OCI-LY1 (cell line): ENCODE measurements around the gene CREG2.

Source experiments
- H2AFZ ChIP-seq: fragments of 200-600 bp; sonication (generic), shearing (Covaris generic); 2 replicates; pipeline ENCODE4 v1.6.0; 2014; ENCODE audit warnings: antibody characterized with exemption, mild to moderate bottlenecking, low read length
- H3F3A ChIP-seq: fragments of 200-600 bp; sonication (generic), shearing (Covaris generic); 2 replicates; pipeline ENCODE4 v1.6.0; 2014; ENCODE audit warnings: mild to moderate bottlenecking, antibody characterized with exemption, low read length, moderate library complexity; ENCODE audit not compliant: insufficient read depth
- H3K27ac ChIP-seq: fragments of 200-600 bp; sonication (generic); 2 replicates; pipeline ENCODE4 v1.5.1; 2014; ENCODE audit warnings: low read length, mixed run types, mild to moderate bottlenecking, low read depth; ENCODE audit not compliant: poor library complexity, severe bottlenecking
- H3K27me3 ChIP-seq: fragments of 200-600 bp; sonication (generic); 2 replicates; pipeline ENCODE4 v1.6.0; 2014; ENCODE audit warnings: antibody characterized with exemption, mild to moderate bottlenecking, low read length, moderate library complexity; ENCODE audit not compliant: insufficient read depth
- H3K36me3 ChIP-seq: fragments of 200-600 bp; sonication (generic); 2 replicates; pipeline ENCODE4 v1.6.1; 2014; ENCODE audit warnings: mild to moderate bottlenecking, antibody characterized with exemption, low read length, moderate library complexity, mixed read lengths; ENCODE audit not compliant: insufficient read depth
- H3K4me1 ChIP-seq: fragments of 200-600 bp; sonication (generic); 2 replicates; pipeline ENCODE4 v1.5.1; 2014; ENCODE audit warnings: mild to moderate bottlenecking, low read length, moderate library complexity; ENCODE audit not compliant: insufficient read depth, severe bottlenecking
- H3K4me2 ChIP-seq: fragments of 200-600 bp; sonication (generic), shearing (Covaris generic); 2 replicates; pipeline ENCODE4 v1.6.1; 2014; ENCODE audit warnings: low read length
- H3K4me3 ChIP-seq: fragments of 200-600 bp; sonication (generic); 2 replicates; pipeline ENCODE4 v1.5.1; 2014; ENCODE audit warnings: low read length, low read depth, mild to moderate bottlenecking, mixed read lengths; ENCODE audit not compliant: poor library complexity, severe bottlenecking
- H3K79me2 ChIP-seq: fragments of 200-600 bp; shearing (Covaris generic); 2 replicates; pipeline ENCODE4 v1.6.1; 2016; ENCODE audit warnings: mixed run types, low read length, mixed read lengths; ENCODE audit not compliant: insufficient read depth
- H3K9ac ChIP-seq: fragments of 200-600 bp; sonication (generic), shearing (Covaris generic); 2 replicates; pipeline ENCODE4 v1.6.1; 2014; ENCODE audit warnings: mild to moderate bottlenecking, low read length, mixed read lengths
- H3K9me2 ChIP-seq: fragments of 200-600 bp; sonication (generic), shearing (Covaris generic); 2 replicates; pipeline ENCODE4 v1.6.1; 2014; ENCODE audit warnings: low read depth, mild to moderate bottlenecking, low read length, mixed read lengths
- H3K9me3 ChIP-seq: fragments of 200-600 bp; shearing (Covaris generic); 2 replicates; pipeline ENCODE4 v1.6.1; 2014; ENCODE audit warnings: low read length, mixed read lengths
- H4K20me1 ChIP-seq: fragments of 200-600 bp; sonication (generic), shearing (Covaris generic); 2 replicates; pipeline ENCODE4 v1.6.0; 2016; ENCODE audit warnings: mild to moderate bottlenecking, low read length; ENCODE audit not compliant: insufficient read depth
- EZH2 ChIP-seq: fragments of 200-600 bp; sonication (generic), shearing (Covaris generic); IDR thresholded peaks from 2 replicates; pipeline ENCODE4 v1.8.0; 2017; ENCODE audit warnings: borderline replicate concordance, mixed run types, mild to moderate bottlenecking, antibody characterized with exemption, low read length, moderate library complexity, mixed read lengths
- TF ChIP-seq, protein P1 (sequence below): fragments of 200-600 bp; sonication (generic), shearing (Covaris generic); IDR thresholded peaks from 2 replicates; pipeline ENCODE4 v1.5.1; 2017; ENCODE audit warnings: mild to moderate bottlenecking, antibody characterized with exemption, low read length, moderate library complexity, mixed read lengths

CREG2 gene

DNA sequence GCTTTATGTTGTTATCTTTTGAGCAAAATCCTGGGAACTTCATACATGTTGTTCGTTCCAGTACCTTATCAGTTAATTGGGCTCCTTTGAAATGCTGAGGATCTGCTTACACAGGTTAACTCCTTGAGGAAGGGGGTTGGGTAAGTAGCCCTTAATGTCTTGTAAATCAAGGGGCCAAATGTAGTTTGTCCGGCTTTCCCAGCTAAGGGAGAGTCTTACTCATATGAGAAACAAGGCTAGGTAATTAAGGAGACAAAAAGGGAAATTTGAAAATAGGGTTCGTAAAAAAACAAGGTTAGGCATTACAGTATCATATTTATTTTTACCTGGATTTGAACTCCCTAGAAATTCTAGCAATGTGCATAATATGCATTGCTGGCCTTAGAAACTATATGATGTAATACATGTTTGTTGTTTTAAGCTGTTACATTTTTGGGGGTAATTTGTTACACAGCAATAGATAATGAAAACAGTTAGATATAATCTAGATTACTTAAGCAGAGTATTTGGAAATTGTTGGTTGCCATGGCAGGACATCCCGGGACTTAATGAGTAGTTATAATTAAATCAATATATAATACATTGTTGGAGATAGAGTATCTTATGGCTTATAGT lies 47.9 kb downstream of the CREG2 start:
- Histone ChIP-seq H2AFZ (no peak overlapping the region), H3K4me3 (no peak overlapping the region), H3K9ac (no peak overlapping the region), H3K4me1 (no peaks in the 10 kb centered on the region), H3K36me3 (no peaks in the 10 kb centered on the region), H3K79me2 (no peaks in the 10 kb centered on the region), H3K4me2 (no peak overlapping the region), H4K20me1 (no peaks in the 10 kb centered on the region), H3K27me3 (no peaks in the 10 kb centered on the region), H3K9me2 (no peaks in the 10 kb centered on the region), H3K9me3 (no peaks in the 10 kb centered on the region), H3K27ac (no peak overlapping the region), H3F3A (no peaks in the 10 kb centered on the region)
- TF ChIP-seq EZH2, result no peak
- TF ChIP-seq, protein P1, sequence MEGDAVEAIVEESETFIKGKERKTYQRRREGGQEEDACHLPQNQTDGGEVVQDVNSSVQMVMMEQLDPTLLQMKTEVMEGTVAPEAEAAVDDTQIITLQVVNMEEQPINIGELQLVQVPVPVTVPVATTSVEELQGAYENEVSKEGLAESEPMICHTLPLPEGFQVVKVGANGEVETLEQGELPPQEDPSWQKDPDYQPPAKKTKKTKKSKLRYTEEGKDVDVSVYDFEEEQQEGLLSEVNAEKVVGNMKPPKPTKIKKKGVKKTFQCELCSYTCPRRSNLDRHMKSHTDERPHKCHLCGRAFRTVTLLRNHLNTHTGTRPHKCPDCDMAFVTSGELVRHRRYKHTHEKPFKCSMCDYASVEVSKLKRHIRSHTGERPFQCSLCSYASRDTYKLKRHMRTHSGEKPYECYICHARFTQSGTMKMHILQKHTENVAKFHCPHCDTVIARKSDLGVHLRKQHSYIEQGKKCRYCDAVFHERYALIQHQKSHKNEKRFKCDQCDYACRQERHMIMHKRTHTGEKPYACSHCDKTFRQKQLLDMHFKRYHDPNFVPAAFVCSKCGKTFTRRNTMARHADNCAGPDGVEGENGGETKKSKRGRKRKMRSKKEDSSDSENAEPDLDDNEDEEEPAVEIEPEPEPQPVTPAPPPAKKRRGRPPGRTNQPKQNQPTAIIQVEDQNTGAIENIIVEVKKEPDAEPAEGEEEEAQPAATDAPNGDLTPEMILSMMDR, result no peak

DNA sequence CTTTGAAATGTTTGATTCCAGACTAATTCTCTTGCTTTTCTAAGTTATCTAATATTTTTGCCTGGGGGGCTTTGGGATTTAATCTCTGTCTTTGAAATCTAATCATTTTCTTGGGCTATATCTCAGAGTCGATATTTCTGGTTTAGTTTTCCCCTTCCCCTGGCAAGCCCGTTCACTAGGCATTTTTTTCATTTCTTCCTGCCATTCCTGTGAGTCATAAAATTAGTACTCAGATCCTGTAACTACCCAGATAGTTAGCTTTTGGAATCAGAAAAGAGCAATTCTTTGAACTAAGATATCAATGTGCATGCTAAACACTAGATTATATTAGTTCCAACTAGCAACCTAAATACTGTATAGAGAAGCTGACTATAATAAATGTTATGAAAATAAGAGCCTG lies 49.4 kb downstream of the CREG2 start:
- H4K20me1 ChIP-seq, result no peaks in the 10 kb centered on the region
- H3K4me2 ChIP-seq, result no peak overlapping the region
- H3K4me3 ChIP-seq, result no peak overlapping the region
- TF ChIP-seq, protein P1, result no peak
- no peak for TF ChIP-seq EZH2
- H3K9ac ChIP-seq, result no peak overlapping the region
- H3K9me3 ChIP-seq, result no peaks in the 10 kb centered on the region
- H3K4me1 ChIP-seq, result no peaks in the 10 kb centered on the region
- H3K9me2 ChIP-seq, result no peaks in the 10 kb centered on the region
- no peaks in the 10 kb centered on the region for H3K79me2 ChIP-seq
- H2AFZ ChIP-seq, result no peak overlapping the region
- H3F3A ChIP-seq, result no peaks in the 10 kb centered on the region
- no peaks in the 10 kb centered on the region for H3K36me3 ChIP-seq
- no peak overlapping the region for H3K27ac ChIP-seq
- no peaks in the 10 kb centered on the region for H3K27me3 ChIP-seq

DNA sequence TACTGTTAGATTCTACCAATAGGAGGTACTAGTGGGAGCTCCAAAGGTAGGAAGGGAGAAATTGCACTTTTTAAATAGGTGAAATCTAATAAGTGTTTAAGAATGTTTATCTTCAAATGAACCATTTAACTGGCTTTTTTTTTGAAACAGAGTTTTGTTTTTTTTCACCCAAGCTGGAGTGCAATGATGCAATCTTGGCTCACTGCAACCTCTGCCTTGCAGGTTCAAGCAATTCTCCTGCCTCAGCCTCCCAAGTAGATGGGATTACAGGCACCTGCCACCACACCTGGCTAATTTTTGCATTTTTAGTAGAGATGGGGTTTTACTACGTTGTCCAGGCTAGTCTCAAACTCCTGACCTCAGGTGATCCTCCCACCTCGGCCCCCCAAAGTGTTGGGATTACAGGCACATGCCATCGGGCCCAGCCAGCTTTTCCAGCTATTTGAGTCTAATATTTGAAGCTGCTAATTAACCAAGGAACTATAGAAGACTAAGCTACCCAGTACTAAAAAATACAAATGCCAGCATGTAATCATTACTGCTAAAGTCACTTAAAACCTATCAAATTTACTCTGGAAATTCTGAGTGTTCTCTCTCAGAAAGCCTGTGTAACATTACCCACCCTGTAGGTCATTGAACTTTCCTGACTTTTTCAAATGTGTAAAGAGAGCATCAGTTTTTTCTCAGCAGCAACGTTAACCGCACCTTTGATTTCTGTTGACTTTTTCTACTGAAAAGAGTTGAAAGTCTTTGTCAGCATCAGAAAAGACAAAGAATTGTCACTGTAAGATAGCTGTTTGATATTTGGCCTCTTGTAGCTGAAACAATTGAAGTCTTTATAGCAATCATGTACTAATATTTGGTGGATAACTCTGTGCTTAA lies 54.2 kb downstream of the CREG2 start:
- H3F3A ChIP-seq, result no peaks in the 10 kb centered on the region
- no peak overlapping the region for H3K4me2 ChIP-seq
- TF ChIP-seq EZH2, result no peak
- TF ChIP-seq, protein P1, result no peak
- peaks cover 4% of the 10 kb centered on the region; the same call in 1 of the 2 replicates for H3K27me3 ChIP-seq
- H4K20me1 ChIP-seq, result no peaks in the 10 kb centered on the region
- H3K79me2 ChIP-seq, result no peaks in the 10 kb centered on the region
- no peak overlapping the region for H2AFZ ChIP-seq
- peaks cover 5% of the 10 kb centered on the region for H3K4me1 ChIP-seq
- H3K9me2 ChIP-seq, result no peaks in the 10 kb centered on the region
- no peak overlapping the region for H3K4me3 ChIP-seq
- H3K36me3 ChIP-seq, result no peaks in the 10 kb centered on the region
- H3K27ac ChIP-seq, result no peak overlapping the region
- H3K9ac ChIP-seq, result no peak overlapping the region
- H3K9me3 ChIP-seq, result no peaks in the 10 kb centered on the region
